GM18499 (cell line): ENCODE results near the gene NAV2.

Experiments
- ATAC-seq: cut with Tn5 transposase; IDR thresholded peaks from one replicate; pipeline ENCODE4 v1.9.1; 2021; ENCODE audit warnings: moderate number of reproducible peaks; ENCODE audit not compliant: insufficient read depth, unreplicated experiment

NAV2 gene

GRCh38 chr11:19739872-19740271 lies 27.2 kb downstream of the NAV2 start:
- ATAC-seq = no peak

GRCh38 chr11:19740586-19740985 lies 27.9 kb downstream of the NAV2 start:
- no peak for ATAC-seq

GRCh38 chr11:19742588-19743292 lies 30.1 kb downstream of the NAV2 start:
- ATAC-seq = no peak

- ATAC-seq = no peak
Measured at GRCh38 chr11:19743622-19744021, 31.0 kb downstream of the NAV2 start.

GRCh38 chr11:19744130-19744529 lies 31.5 kb downstream of the NAV2 start:
- ATAC-seq = no peak

- no peak for ATAC-seq
Measured at GRCh38 chr11:19746086-19746485, 33.4 kb downstream of the NAV2 start.

- ATAC-seq = no peak
Measured at GRCh38 chr11:19747634-19748033, 35.0 kb downstream of the NAV2 start.

GRCh38 chr11:19751055-19751454 lies 38.4 kb downstream of the NAV2 start:
- ATAC-seq = no peak

GRCh38 chr11:19753451-19754106 lies 40.9 kb downstream of the NAV2 start:
- ATAC-seq = no peak

GRCh38 chr11:19756675-19757475 lies 44.2 kb downstream of the NAV2 start:
- ATAC-seq = no peak

GRCh38 chr11:19759389-19759788 lies 46.8 kb downstream of the NAV2 start:
- ATAC-seq = no peak

- ATAC-seq = no peak
Measured at GRCh38 chr11:19762266-19762665, 49.6 kb downstream of the NAV2 start.

GRCh38 chr11:19763330-19763729 lies 50.7 kb downstream of the NAV2 start:
- no peak for ATAC-seq

GRCh38 chr11:19766206-19766605 lies 53.6 kb downstream of the NAV2 start:
- ATAC-seq = no peak

- no peak for ATAC-seq
Measured at GRCh38 chr11:19766810-19767209, 54.2 kb downstream of the NAV2 start.

GRCh38 chr11:19767627-19768151 lies 55.1 kb downstream of the NAV2 start:
- ATAC-seq = no peak

- ATAC-seq = no peak
Measured at GRCh38 chr11:19768197-19768596, 55.6 kb downstream of the NAV2 start.

GRCh38 chr11:19768815-19769214 lies 56.2 kb downstream of the NAV2 start:
- no peak for ATAC-seq

- no peak for ATAC-seq
Measured at GRCh38 chr11:19769820-19770219, 57.2 kb downstream of the NAV2 start.

- ATAC-seq = no peak
Measured at GRCh38 chr11:19770277-19770676, 57.6 kb downstream of the NAV2 start.

GRCh38 chr11:19771463-19771862 lies 58.8 kb downstream of the NAV2 start:
- ATAC-seq = no peak
